ENCODE results near the gene VSIG1. TPM values are rescaled to one million over a fixed set of nuclear protein-coding genes. Genes with fewer than 3 reads are reported as not detected.

VSIG1 gene
- polyA plus RNA-seq (ENCODE audit: insufficient read depth in 1 of 5, insufficient read length in 5 of 5, low replicate concordance in 1 of 5) = under 1 TPM; 0.24 to 0.59 (median 0.36) TPM
- long read RNA-seq, donor 1 = 0 reads
- long read RNA-seq, donor 2 = 0 reads
- long read RNA-seq, donor 3 = 0 reads
- long read RNA-seq, donor 4 = 0 reads
- long read RNA-seq, donor 5 = 0 reads
- long read RNA-seq, donor 6 = 0 reads
- long read RNA-seq, donor 7 = 0 reads
- long read RNA-seq, donor 8 = 0 reads

GRCh38 chrX:108044554-108045256 is at the start of gene VSIG1:
Gene VSIG1 (plus strand): TSS chrX:108045065. CDS start chrX:108045131, 66 bp downstream.
- DNase-seq = no peak

- DNase-seq = no peak
Measured at GRCh38 chrX:107996124-107996523, 48.7 kb upstream of the VSIG1 start.

- no peak for DNase-seq
Measured at GRCh38 chrX:108000751-108001150, 44.1 kb upstream of the VSIG1 start.

GRCh38 chrX:108001218-108001814 is 43.5 kb upstream of the VSIG1 start:
- DNase-seq = no peak

- DNase-seq = no peak
Measured at GRCh38 chrX:108018656-108019381, 26.0 kb upstream of the VSIG1 start.

- DNase-seq = no peak
Measured at GRCh38 chrX:108019382-108019875, 25.4 kb upstream of the VSIG1 start.

- DNase-seq = no peak
Measured at GRCh38 chrX:108020631-108021030, 24.2 kb upstream of the VSIG1 start.

- no peak for DNase-seq
Measured at GRCh38 chrX:108022491-108023089, 22.3 kb upstream of the VSIG1 start.

GRCh38 chrX:108025376-108025775 is 19.5 kb upstream of the VSIG1 start:
- DNase-seq = no peak

- DNase-seq = no peak
Measured at GRCh38 chrX:108025954-108026600, 18.8 kb upstream of the VSIG1 start.

GRCh38 chrX:108028854-108029253 is 16.0 kb upstream of the VSIG1 start:
- no peak for DNase-seq

GRCh38 chrX:108029928-108030711 is 14.7 kb upstream of the VSIG1 start:
- DNase-seq = no peak

GRCh38 chrX:108032944-108033343 is 11.9 kb upstream of the VSIG1 start:
- DNase-seq = no peak

GRCh38 chrX:108033890-108034289 is 11.0 kb upstream of the VSIG1 start:
- no peak for DNase-seq

GRCh38 chrX:108034725-108035124 is 10.1 kb upstream of the VSIG1 start:
- DNase-seq = no peak

- DNase-seq = no peak
Measured at GRCh38 chrX:108036298-108036973, 8.4 kb upstream of the VSIG1 start.

GRCh38 chrX:108049649-108050048 is 4.8 kb downstream of the VSIG1 start:
- no peak for DNase-seq

GRCh38 chrX:108053218-108053617 is 8.4 kb downstream of the VSIG1 start:
- DNase-seq = no peak

GRCh38 chrX:108055546-108055945 is 10.7 kb downstream of the VSIG1 start:
- DNase-seq = no peak

- DNase-seq = no peak
Measured at GRCh38 chrX:108059801-108060200, 14.9 kb downstream of the VSIG1 start.

All from right lung (tissue), 10 donors.